Adrenal gland (tissue), 12 donors: ENCODE measurements around the gene OSGEP. TPM values are rescaled to one million over a fixed set of nuclear protein-coding genes. Genes with fewer than 3 reads are reported as not detected.

Source experiments
- DNase-seq, 7 donors: peaks; one replicate each; pipeline ENCODE4 v3.0.0-alpha.2; 2019 to 2020
- H3K27ac ChIP-seq, 5 donors: fragments of 200-600 bp; sonication (generic) in 4 of 5; 1 replicate in 3 of 5; 2 replicates in 2 of 5; pipeline versions ENCODE4 v1.5.1 to v1.8.0; 2016 to 2020; ENCODE audit warnings: mild to moderate bottlenecking in 1 of 5
- H3K27me3 ChIP-seq: fragments of 200-600 bp; 2 replicates; pipeline ENCODE4 v1.8.0; 2021
- H3K36me3 ChIP-seq, 2 donors: fragments of 200-600 bp; replicated peaks in 1 of 2; 1 replicate in 1 of 2; 2 replicates in 1 of 2; pipeline versions ENCODE4 v1.5.1 to v1.8.0; 2018 to 2022
- H3K4me1 ChIP-seq, 2 donors: fragments of 200-600 bp; replicated peaks in 1 of 2; 1 replicate in 1 of 2; 2 replicates in 1 of 2; pipeline versions ENCODE4 v1.5.1 to v1.8.0; 2018 to 2021
- H3K4me3 ChIP-seq, 4 donors: fragments of 200-600 bp; sonication (generic) in 3 of 4; one replicate each; pipeline ENCODE4 v1.5.1; 2016 to 2018
- H3K9me3 ChIP-seq, 3 donors: fragments of 200-600 bp; sonication (generic) in 1 of 3; replicated peaks in 1 of 3; 1 replicate in 2 of 3; 2 replicates in 1 of 3; pipeline versions ENCODE4 v1.5.1 to v1.8.0; 2016 to 2021
- POLR2A ChIP-seq, 2 donors: fragments of 450-650 bp; IDR thresholded peaks; one replicate each; pipeline ENCODE4 v1.6.1; 2017; ENCODE audit warnings: antibody characterized with exemption in 2 of 2, mild to moderate bottlenecking in 2 of 2, moderate library complexity in 1 of 2
- WGBS, 4 donors: extraction: QIAGEN DNeasy Blood & Tissue Kit in 2 of 4; methylation state at CpG; one replicate each; pipeline versions ENCODE4 v1.1.5 to v1.1.7; 2013 to 2017; 5-methylcytosine and 5-hydroxymethylcytosine counted together
- intact Hi-C, 2 donors: fragments of 100-400 bp; cut with DNase I; formaldehyde crosslinking; loops; one replicate each; pipeline versions ENCODE4 v1.14.1 to v1.15.0; 2022 to 2023
- polyA plus RNA-seq, 3 donors: library from polyadenylated mRNA; stranded (reverse); fragments of 200-250 nt in 2 of 3; fragments of 350-450 nt in 1 of 3; fragmentation: Illumina TruSeq in 1 of 3; extraction: RNeasy Lipid Tissue Mini Kit (QIAGEN cat#74804) in 1 of 3; gene quantifications; one replicate each; pipeline ENCODE4 v1.2.3, GENCODE V29; 2013 to 2014
- total RNA-seq, 9 donors: library from RNA; depleted of rRNA in 4 of 9; stranded (reverse); fragments of >200 nt in 4 of 9; fragments of 120-200 nt in 1 of 9; fragmentation: NEBNext Ultra II Directional in 1 of 9; extraction: Animal tissue kit (Norgen Biotek cat#: 25700) in 1 of 9; gene quantifications; one replicate each; pipeline versions ENCODE4 v1.1.0 to v1.2.4, GENCODE V29; 2013 to 2023
- TF ChIP-seq, protein P1 (sequence below), 6 experiments: fragments of 450-650 bp in 4 of 6; fragments of 200-600 bp in 2 of 6; sonication (generic) in 1 of 6; IDR thresholded peaks; 1 replicate in 5 of 6; 2 replicates in 1 of 6; pipeline versions ENCODE4 v1.5.1 to v1.8.0; 2016 to 2021; ENCODE audit warnings: antibody characterized with exemption in 6 of 6, mild to moderate bottlenecking in 2 of 6, moderate library complexity in 1 of 6
- donor health status: healthy with polysubstance abuse.
- donor health status: Bipolar disorder and iron deficiency.
- donor health status: DM: yes; HTN: yes; CAD: no.
- donor health status: DM: no; HTN: no; CAD: no.
- donor health status: DM: no; HTN: no; CAD: no.
- donor health status: DM: yes; HTN: yes; CAD: no.

The OSGEP gene
- total and polyA plus RNA-seq, 12 donors = 25.0 to 102 (median 37.5) TPM

DNA sequence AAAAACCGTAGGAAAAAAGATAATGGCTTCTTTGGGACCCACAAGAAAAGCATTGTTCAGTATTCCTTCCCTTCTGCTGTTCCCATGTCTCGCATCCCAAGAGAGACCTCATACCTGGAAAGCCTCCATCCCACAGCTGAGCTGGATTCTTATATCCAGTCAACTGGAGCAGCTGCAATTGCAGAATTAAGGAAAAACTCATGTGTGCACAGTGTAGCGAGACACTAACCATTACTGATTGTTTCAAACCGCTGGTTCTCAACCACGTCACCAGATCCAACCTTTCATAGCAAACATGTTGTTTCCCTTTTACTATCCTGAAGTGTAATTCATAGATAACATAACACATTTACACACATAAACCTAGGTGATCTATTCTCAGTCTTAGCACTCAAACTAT is 45.3 kb upstream of the OSGEP start:
- TF ChIP-seq POLR2A (IDR thresholded peaks at IDR 0.05) = no peak
- TF ChIP-seq, protein P1, sequence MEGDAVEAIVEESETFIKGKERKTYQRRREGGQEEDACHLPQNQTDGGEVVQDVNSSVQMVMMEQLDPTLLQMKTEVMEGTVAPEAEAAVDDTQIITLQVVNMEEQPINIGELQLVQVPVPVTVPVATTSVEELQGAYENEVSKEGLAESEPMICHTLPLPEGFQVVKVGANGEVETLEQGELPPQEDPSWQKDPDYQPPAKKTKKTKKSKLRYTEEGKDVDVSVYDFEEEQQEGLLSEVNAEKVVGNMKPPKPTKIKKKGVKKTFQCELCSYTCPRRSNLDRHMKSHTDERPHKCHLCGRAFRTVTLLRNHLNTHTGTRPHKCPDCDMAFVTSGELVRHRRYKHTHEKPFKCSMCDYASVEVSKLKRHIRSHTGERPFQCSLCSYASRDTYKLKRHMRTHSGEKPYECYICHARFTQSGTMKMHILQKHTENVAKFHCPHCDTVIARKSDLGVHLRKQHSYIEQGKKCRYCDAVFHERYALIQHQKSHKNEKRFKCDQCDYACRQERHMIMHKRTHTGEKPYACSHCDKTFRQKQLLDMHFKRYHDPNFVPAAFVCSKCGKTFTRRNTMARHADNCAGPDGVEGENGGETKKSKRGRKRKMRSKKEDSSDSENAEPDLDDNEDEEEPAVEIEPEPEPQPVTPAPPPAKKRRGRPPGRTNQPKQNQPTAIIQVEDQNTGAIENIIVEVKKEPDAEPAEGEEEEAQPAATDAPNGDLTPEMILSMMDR (IDR thresholded peaks at IDR 0.05) = no peak
- Histone ChIP-seq H3K27ac (no peak overlapping the region), H3K4me1 (no peaks in the 10 kb centered on the region), H3K27me3 (no peaks in the 10 kb centered on the region), H3K4me3 (no peak overlapping the region), H3K36me3 (no peaks in the 10 kb centered on the region), H3K9me3 (no peaks in the 10 kb centered on the region)
- WGBS, 4 donors = 86 to 96% (median 90%) methylated on average over 5 of the region's 5 CpGs
- intact Hi-C loops = no loop called here
- no peak for DNase-seq

DNA sequence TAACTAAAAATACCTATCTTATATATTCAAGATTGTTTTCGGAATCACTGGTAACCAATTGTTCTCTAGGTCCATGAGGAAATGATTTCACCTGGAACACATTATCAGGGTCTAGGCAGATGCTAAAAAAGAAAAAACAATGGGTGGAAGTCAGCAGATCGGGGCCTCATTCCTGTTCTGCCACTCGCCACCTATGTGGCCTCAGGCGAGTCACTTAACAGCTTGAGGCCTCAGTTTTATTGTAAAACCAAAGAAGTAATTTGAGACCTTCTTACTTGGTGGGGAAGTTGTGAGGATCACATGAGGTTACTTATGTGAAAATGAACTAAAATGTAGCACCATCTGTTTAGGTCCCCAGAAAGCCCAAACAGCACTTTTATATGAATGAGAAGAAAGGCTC is 44.5 kb upstream of the OSGEP start:
- Histone ChIP-seq H3K27me3 (no peaks in the 10 kb centered on the region), H3K4me1 (no peaks in the 10 kb centered on the region), H3K36me3 (no peaks in the 10 kb centered on the region), H3K27ac (no peak overlapping the region), H3K4me3 (no peak overlapping the region), H3K9me3 (no peaks in the 10 kb centered on the region)
- TF ChIP-seq POLR2A (IDR thresholded peaks at IDR 0.05) = no peak
- TF ChIP-seq, protein P1 (IDR thresholded peaks at IDR 0.05) = no peak
- intact Hi-C loops = no loop called here
- WGBS, 4 donors = 68 to 78% (median 71%) methylated on average over 4 of the region's 4 CpGs
- no peak for DNase-seq

DNA sequence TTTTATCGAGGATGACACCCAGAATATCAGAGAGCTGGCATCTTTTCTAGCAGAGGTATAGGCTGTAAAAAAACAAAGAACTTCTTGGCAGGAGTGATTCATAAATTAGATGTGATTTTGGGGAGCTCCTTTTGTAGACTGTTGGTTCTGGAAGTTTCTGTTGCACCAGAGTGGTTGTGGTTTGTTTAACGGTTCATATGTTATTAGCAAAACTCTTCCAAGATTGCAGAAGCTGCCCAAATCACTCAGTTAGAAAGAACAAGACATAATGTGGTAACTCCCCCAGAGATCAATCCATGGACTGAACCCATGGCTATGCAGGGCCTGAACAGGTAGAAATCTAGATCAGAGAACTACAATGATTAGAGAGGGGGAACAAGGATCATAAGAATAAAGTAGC is 44.0 kb upstream of the OSGEP start:
- no peaks in the 10 kb centered on the region for H3K4me1 ChIP-seq
- no peak for DNase-seq
- H3K27ac ChIP-seq = no peak overlapping the region
- no peaks in the 10 kb centered on the region for H3K27me3 ChIP-seq
- H3K9me3 ChIP-seq = no peaks in the 10 kb centered on the region
- no peak overlapping the region for H3K4me3 ChIP-seq
- TF ChIP-seq, protein P1 (IDR thresholded peaks at IDR 0.05) = no peak
- no peak for TF ChIP-seq POLR2A (IDR thresholded peaks at IDR 0.05)
- intact Hi-C loops = no loop called here
- 65 to 81% (median 74%) methylated on average over 2 of the region's 2 CpGs for WGBS, 4 donors
- H3K36me3 ChIP-seq = no peaks in the 10 kb centered on the region

DNA sequence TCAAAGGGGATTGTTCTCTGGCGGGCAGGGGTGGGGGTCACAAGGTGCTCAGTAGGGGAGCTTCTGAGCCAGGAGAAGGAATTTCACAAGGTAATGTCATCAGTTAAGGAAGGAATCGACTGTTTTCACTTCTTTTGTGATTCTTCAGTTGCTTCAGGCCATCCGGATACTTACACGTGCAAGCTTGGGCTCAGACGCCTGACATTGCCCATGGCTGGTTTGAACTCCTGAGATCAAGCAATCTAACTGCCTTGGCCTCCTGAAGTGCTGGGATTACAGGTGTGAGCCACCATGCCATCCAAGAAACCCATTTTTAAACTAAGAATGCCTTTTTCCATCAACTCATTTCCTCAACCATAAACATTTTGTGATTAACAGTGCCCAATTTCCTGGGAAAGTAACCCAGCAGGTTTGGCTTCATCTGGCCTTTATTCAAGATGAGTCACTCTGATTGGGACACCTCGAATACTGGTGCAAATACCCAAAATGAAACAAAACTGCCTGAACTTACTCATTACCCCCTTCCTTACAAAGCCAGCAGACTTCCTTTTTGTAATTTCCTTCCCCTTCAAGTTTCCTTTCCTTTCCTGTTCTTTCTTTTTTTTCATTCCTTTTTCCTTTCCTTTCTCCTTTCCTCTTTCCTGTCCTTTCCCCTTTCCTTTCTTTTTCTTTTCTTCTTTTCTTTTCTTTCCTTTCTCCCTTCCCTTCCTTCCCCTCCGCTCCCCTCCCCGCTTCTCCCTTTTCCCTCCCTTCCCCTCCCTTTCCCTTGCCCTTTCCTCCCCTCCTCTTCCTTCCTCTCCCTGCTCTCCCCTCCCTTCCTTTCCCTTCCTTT is 40.5 kb upstream of the OSGEP start:
- intact Hi-C loops = no loop called here
- 75 to 76% (median 76%) methylated on average over 8 of the region's 8 CpGs for WGBS, 4 donors
- no peaks in the 10 kb centered on the region for H3K27me3 ChIP-seq
- TF ChIP-seq, protein P1 (IDR thresholded peaks at IDR 0.05) = no peak
- TF ChIP-seq POLR2A (IDR thresholded peaks at IDR 0.05) = no peak
- H3K36me3 ChIP-seq = no peaks in the 10 kb centered on the region
- H3K27ac ChIP-seq = no peak overlapping the region
- peak in 2 of 7 donors; percentile 15 to 21 for DNase-seq
- H3K4me3 ChIP-seq = no peak overlapping the region
- H3K9me3 ChIP-seq = no peaks in the 10 kb centered on the region
- no peaks in the 10 kb centered on the region for H3K4me1 ChIP-seq
